Measurements from ENCODE around the gene CAPN13.

Gene CAPN13

GRCh38 chr2:30675758-30676157, 131.5 kb downstream of the CAPN13 start:
- no peak overlapping the region for H3K4me2 ChIP-seq (ENCODE audit: insufficient read depth, low read length)
- TF ChIP-seq, protein P1, sequence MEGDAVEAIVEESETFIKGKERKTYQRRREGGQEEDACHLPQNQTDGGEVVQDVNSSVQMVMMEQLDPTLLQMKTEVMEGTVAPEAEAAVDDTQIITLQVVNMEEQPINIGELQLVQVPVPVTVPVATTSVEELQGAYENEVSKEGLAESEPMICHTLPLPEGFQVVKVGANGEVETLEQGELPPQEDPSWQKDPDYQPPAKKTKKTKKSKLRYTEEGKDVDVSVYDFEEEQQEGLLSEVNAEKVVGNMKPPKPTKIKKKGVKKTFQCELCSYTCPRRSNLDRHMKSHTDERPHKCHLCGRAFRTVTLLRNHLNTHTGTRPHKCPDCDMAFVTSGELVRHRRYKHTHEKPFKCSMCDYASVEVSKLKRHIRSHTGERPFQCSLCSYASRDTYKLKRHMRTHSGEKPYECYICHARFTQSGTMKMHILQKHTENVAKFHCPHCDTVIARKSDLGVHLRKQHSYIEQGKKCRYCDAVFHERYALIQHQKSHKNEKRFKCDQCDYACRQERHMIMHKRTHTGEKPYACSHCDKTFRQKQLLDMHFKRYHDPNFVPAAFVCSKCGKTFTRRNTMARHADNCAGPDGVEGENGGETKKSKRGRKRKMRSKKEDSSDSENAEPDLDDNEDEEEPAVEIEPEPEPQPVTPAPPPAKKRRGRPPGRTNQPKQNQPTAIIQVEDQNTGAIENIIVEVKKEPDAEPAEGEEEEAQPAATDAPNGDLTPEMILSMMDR (IDR thresholded peaks at IDR 0.05; ENCODE audit: borderline replicate concordance, extremely low read depth, low read length, poor library complexity, severe bottlenecking) = no peak
- TF ChIP-seq EZH2 (IDR thresholded peaks at IDR 0.05; ENCODE audit: borderline replicate concordance, low read depth, low read length, severe bottlenecking) = no peak
- H2AFZ ChIP-seq (ENCODE audit: low read depth, low read length) = no peak overlapping the region
- H3K4me3 ChIP-seq (ENCODE audit: low read depth in 1 of 2, low read length in 2 of 2) = no peak overlapping the region
- no peak overlapping the region for H3K9ac ChIP-seq (ENCODE audit: low read depth, low read length)
- DNase-seq = no peak
- H3K4me1 ChIP-seq (ENCODE audit: insufficient read depth, low read length) = no peaks in the 10 kb centered on the region
- no peaks in the 10 kb centered on the region for H3K27me3 ChIP-seq (ENCODE audit: insufficient read depth, low read length, poor library complexity)
- H3K27ac ChIP-seq (ENCODE audit: low read length) = no peak overlapping the region
- H3K9me3 ChIP-seq (ENCODE audit: insufficient read depth, low read length, severe bottlenecking) = peaks cover under 1% of the 10 kb centered on the region
- no peak for ATAC-seq (ENCODE audit: insufficient read depth, low read depth)
- no peaks in the 10 kb centered on the region for H4K20me1 ChIP-seq (ENCODE audit: insufficient read depth, low read length)
- no peaks in the 10 kb centered on the region for H3K79me2 ChIP-seq (ENCODE audit: insufficient read depth, low read length)
- no peaks in the 10 kb centered on the region for H3K36me3 ChIP-seq (ENCODE audit: insufficient read depth, low read length)

- DNase-seq (no peak), ATAC-seq (ENCODE audit: insufficient read depth, low read depth) (no peak)
- Histone ChIP-seq H3K4me2 (ENCODE audit: insufficient read depth, low read length) (no peak overlapping the region), H4K20me1 (ENCODE audit: insufficient read depth, low read length) (no peaks in the 10 kb centered on the region), H3K27ac (ENCODE audit: low read length) (no peak overlapping the region), H3K9ac (ENCODE audit: low read depth, low read length) (no peak overlapping the region), H3K79me2 (ENCODE audit: insufficient read depth, low read length) (no peaks in the 10 kb centered on the region), H3K27me3 (ENCODE audit: insufficient read depth, low read length, poor library complexity) (no peaks in the 10 kb centered on the region), H3K4me3 (ENCODE audit: low read depth in 1 of 2, low read length in 2 of 2) (no peak overlapping the region), H3K36me3 (ENCODE audit: insufficient read depth, low read length) (no peaks in the 10 kb centered on the region), H3K4me1 (ENCODE audit: insufficient read depth, low read length) (no peaks in the 10 kb centered on the region), H3K9me3 (ENCODE audit: insufficient read depth, low read length, severe bottlenecking) (peaks cover 13% of the 10 kb centered on the region), H2AFZ (ENCODE audit: low read depth, low read length) (no peak overlapping the region)
- TF ChIP-seq EZH2 (IDR thresholded peaks at IDR 0.05; ENCODE audit: borderline replicate concordance, low read depth, low read length, severe bottlenecking) = no peak
- TF ChIP-seq, protein P1 (IDR thresholded peaks at IDR 0.05; ENCODE audit: borderline replicate concordance, extremely low read depth, low read length, poor library complexity, severe bottlenecking) = no peak
Observed at GRCh38 chr2:30673127-30673526, 134.1 kb downstream of the CAPN13 start.
